HUDEP-2 (cell line): ENCODE data around the gene PIEZO2.
"Not testable (repeated sequence)": the region's sequence is repeated elsewhere in the genome, so short reads cannot be mapped to it uniquely, and the experiment has no call there.

Experiments used
- DNase-seq, 76 experiments: peaks; one replicate each; lab custom pipeline; 2025; ENCODE audit not compliant: unreplicated experiment in 76 of 76; lab: John Stamatoyannopoulos, UW

Gene PIEZO2

GRCh38 chr18:10660179-10660884 is 489.0 kb downstream of the PIEZO2 start:
- no peak for DNase-seq

GRCh38 chr18:10659594-10659993 is 489.8 kb downstream of the PIEZO2 start:
- no peak for DNase-seq

- DNase-seq, result no peak
Observed at GRCh38 chr18:10659000-10659399, 490.4 kb downstream of the PIEZO2 start.

- not testable (repeated sequence) for DNase-seq
Observed at GRCh38 chr18:10644003-10644402, 505.4 kb downstream of the PIEZO2 start.

- DNase-seq, result not testable (repeated sequence)
Observed at GRCh38 chr18:10642915-10643524, 506.3 kb downstream of the PIEZO2 start.

GRCh38 chr18:10638539-10638885 is 510.9 kb downstream of the PIEZO2 start:
- DNase-seq, result not testable (repeated sequence)

- DNase-seq, result not testable (repeated sequence)
Observed at GRCh38 chr18:10637858-10638538, 511.4 kb downstream of the PIEZO2 start.

- peak in 6 of 76 experiments; percentile 0 to 2 (median 0) for DNase-seq
Observed at GRCh38 chr18:10629076-10629475, 520.3 kb downstream of the PIEZO2 start.

GRCh38 chr18:10626606-10627213 is 522.7 kb downstream of the PIEZO2 start:
- not testable (repeated sequence) for DNase-seq

GRCh38 chr18:10623606-10624005 is 525.8 kb downstream of the PIEZO2 start:
- DNase-seq, result not testable (repeated sequence)

GRCh38 chr18:10622982-10623381 is 526.4 kb downstream of the PIEZO2 start:
- not testable (repeated sequence) for DNase-seq

GRCh38 chr18:10620670-10621329 is 528.6 kb downstream of the PIEZO2 start:
- DNase-seq, result not testable (repeated sequence)
